Spleen (tissue), 11 donors: ENCODE data around the gene KIF14. TPM values are rescaled to one million over a fixed set of nuclear protein-coding genes. Genes with fewer than 3 reads are reported as not detected.

ENCODE experiments used
- DNase-seq: peaks from one replicate; pipeline ENCODE4 v3.0.0-alpha.2; 2020
- H3K27ac ChIP-seq, 8 donors: fragments of 200-600 bp; sonication (generic) in 7 of 8; 1 replicate in 4 of 8; 2 replicates in 4 of 8; pipeline versions ENCODE4 v1.5.0 to v1.8.0; 2016 to 2021; ENCODE audit warnings: inconsistent platforms in 4 of 8, mild to moderate bottlenecking in 4 of 8, moderate library complexity in 1 of 8
- H3K27me3 ChIP-seq, 7 donors: fragments of 200-600 bp; sonication (generic) in 6 of 7; replicated peaks in 1 of 7; 1 replicate in 4 of 7; 2 replicates in 3 of 7; pipeline versions ENCODE4 v1.5.0 to v1.8.0; 2016 to 2021; ENCODE audit warnings: inconsistent platforms in 3 of 7, mild to moderate bottlenecking in 1 of 7
- H3K36me3 ChIP-seq, 6 donors: fragments of 200-600 bp; sonication (generic) in 5 of 6; 1 replicate in 4 of 6; 2 replicates in 2 of 6; pipeline versions ENCODE4 v1.5.0 to v1.8.0; 2016 to 2021; ENCODE audit warnings: inconsistent platforms in 2 of 6
- H3K4me1 ChIP-seq, 6 donors: fragments of 200-600 bp; sonication (generic) in 5 of 6; 1 replicate in 3 of 6; 2 replicates in 3 of 6; pipeline versions ENCODE4 v1.5.0 to v1.8.0; 2016 to 2021; ENCODE audit warnings: inconsistent platforms in 3 of 6
- H3K4me3 ChIP-seq, 8 donors: fragments of 200-600 bp; sonication (generic) in 7 of 8; 1 replicate in 4 of 8; 2 replicates in 4 of 8; pipeline versions ENCODE4 v1.5.0 to v1.8.0; 2016 to 2021; ENCODE audit warnings: inconsistent platforms in 4 of 8, mild to moderate bottlenecking in 4 of 8, moderate library complexity in 2 of 8
- H3K9me3 ChIP-seq, 8 donors: fragments of 200-600 bp; sonication (generic) in 7 of 8; 1 replicate in 4 of 8; 2 replicates in 4 of 8; pipeline versions ENCODE4 v1.5.0 to v1.8.0; 2016 to 2021; ENCODE audit warnings: inconsistent platforms in 4 of 8
- CTCF ChIP-seq, 11 experiments: fragments of 200-600 bp in 7 of 11; fragments of 450-650 bp in 4 of 11; sonication (generic) in 4 of 11; IDR thresholded peaks in 8 of 11; conservative IDR thresholded peaks in 3 of 11; 1 replicate in 7 of 11; 2 replicates in 4 of 11; pipeline versions ENCODE4 v1.4.0 to v1.8.0; 2016 to 2021; ENCODE audit warnings: antibody characterized with exemption in 11 of 11, inconsistent platforms in 4 of 11, mild to moderate bottlenecking in 1 of 11
- POLR2A ChIP-seq, 3 donors: fragments of 450-650 bp; IDR thresholded peaks; one replicate each; pipeline ENCODE4 v1.5.1; 2017; ENCODE audit warnings: antibody characterized with exemption in 3 of 3, mild to moderate bottlenecking in 1 of 3
- POLR2AphosphoS5 ChIP-seq, 3 donors: sonication (generic); formaldehyde crosslinking; IDR thresholded peaks; one replicate each; pipeline ENCODE4 v1.5.1; 2017; ENCODE audit warnings: antibody characterized with exemption in 3 of 3
- WGBS, 5 donors: extraction: QIAGEN DNeasy Blood & Tissue Kit in 3 of 5; methylation state at CpG; one replicate each; pipeline versions ENCODE4 v1.1.5 to v1.1.7; 2013 to 2018; 5-methylcytosine and 5-hydroxymethylcytosine counted together
- intact Hi-C: fragments of 100-400 bp; cut with DNase I; formaldehyde crosslinking; loops from one replicate; pipeline ENCODE4 v1.15.0; 2023; ENCODE audit warnings: low total_unique reads
- polyA plus RNA-seq, 3 donors: library from polyadenylated mRNA; stranded (reverse); fragments of 200-250 nt; gene quantifications; one replicate each; pipeline ENCODE4 v1.2.1, GENCODE V29; 2013
- total RNA-seq, 7 donors: library from RNA; depleted of rRNA in 3 of 7; stranded (reverse); fragments of >200 nt in 3 of 7; fragmentation: NEBNext Ultra II Directional in 4 of 7; extraction: Animal tissue kit (Norgen Biotek cat#: 25700) in 4 of 7; gene quantifications; one replicate each; pipeline versions ENCODE4 v1.1.0 to v1.2.1, GENCODE V29; 2016 to 2021
- donor health status: healthy with polysubstance abuse.
- donor health status: DM: no; HTN: no; CAD: no; lungs with moderate emphysema.
- donor health status: DM: no; HTN: no; CAD: no.
- donor health status: Bipolar disorder and iron deficiency.
- donor health status: healthy.
- donor health status: DM: no; HTN: no; CAD: no.
- donor health status: DM: yes; HTN: yes; CAD: no.

KIF14 gene
- total and polyA plus RNA-seq, 10 donors = 0.09 to 3.3 (median 0.70) TPM

- Histone ChIP-seq H3K9me3 (no peaks in the 10 kb centered on the region), H3K36me3 (no peaks in the 10 kb centered on the region), H3K27ac (no peak overlapping the region), H3K4me1 (peaks cover 0 to 4% (median 0%) of the 10 kb centered on the region in 6 donors), H3K4me3 (no peak overlapping the region), H3K27me3 (peaks cover 0 to 13% (median 0%) of the 10 kb centered on the region in 7 donors)
- whole genome bisulfite sequencing, 5 donors = 87 to 96% (median 91%) methylated on average over 12 of the region's 12 CpGs
- DNase-seq = no peak
- intact Hi-C loops = no loop called here
- TF ChIP-seq CTCF (IDR thresholded peaks at IDR 0.05 in 8 of 11, conservative IDR thresholded peaks at IDR 0.05 in 3 of 11) (no peak), POLR2AphosphoS5 (IDR thresholded peaks at IDR 0.05) (no peak), POLR2A (IDR thresholded peaks at IDR 0.05) (no peak)
Measured at GRCh38 chr1:200506471-200506870, 114.1 kb downstream of the KIF14 start.

- WGBS, 5 donors = 63 to 89% (median 85%) methylated on average over 1 of the region's 1 CpG
- TF ChIP-seq POLR2AphosphoS5 (IDR thresholded peaks at IDR 0.05) = no peak
- no peak for TF ChIP-seq CTCF (IDR thresholded peaks at IDR 0.05 in 8 of 11, conservative IDR thresholded peaks at IDR 0.05 in 3 of 11)
- no peak for TF ChIP-seq POLR2A (IDR thresholded peaks at IDR 0.05)
- intact Hi-C loops = no loop called here
Measured at GRCh38 chr1:200505257-200505656, 115.3 kb downstream of the KIF14 start.

More at GRCh38 chr1:200505257-200505656, 115.3 kb downstream of the KIF14 start:
- no peak overlapping the region for H3K27ac ChIP-seq
- H3K9me3 ChIP-seq = no peaks in the 10 kb centered on the region
- no peak overlapping the region for H3K4me3 ChIP-seq
- H3K27me3 ChIP-seq = peaks cover 0 to 2% (median 0%) of the 10 kb centered on the region in 7 donors
- no peaks in the 10 kb centered on the region for H3K36me3 ChIP-seq
- peaks cover 0 to 2% (median 0%) of the 10 kb centered on the region in 6 donors for H3K4me1 ChIP-seq
- no peak for DNase-seq

Other genes with a start within 250 kb of the KIF14 start
- gene ZNF281, start 210.7 kb downstream of the KIF14 start, total RNA-seq = 10 to 100 TPM; 20.0 to 34.8 (median 23.1) TPM
- gene ZNF281, start 210.7 kb downstream of the KIF14 start, polyA plus RNA-seq = 1 to 10 TPM; 4.4 to 6.3 (median 5.2) TPM
- 10 to 100 TPM; 29.6 to 37.5 (median 30.1) TPM for gene DDX59, start 49.2 kb upstream of the KIF14 start, total RNA-seq
- gene DDX59, start 49.2 kb upstream of the KIF14 start, polyA plus RNA-seq = 10 to 100 TPM; 21.4 to 40.2 (median 34.2) TPM
- gene CAMSAP2, start 118.1 kb upstream of the KIF14 start, total RNA-seq = 10 to 100 TPM; 13.9 to 24.7 (median 20.4) TPM
- gene CAMSAP2, start 118.1 kb upstream of the KIF14 start, polyA plus RNA-seq = 1 to 10 TPM; 2.1 to 4.8 (median 2.4) TPM